IPS DF 4.7 (cell line): ENCODE measurements around the gene SPATA33.
"Not testable (repeated sequence)": the region's sequence is repeated elsewhere in the genome, so short reads cannot be mapped to it uniquely, and the experiment has no call there.

Source experiments
- DNase-seq: peaks from one replicate; pipeline ENCODE4 v3.0.0-alpha.2; 2013; ENCODE audit warnings: low spot score; ENCODE audit errors: extremely low read depth

SPATA33 gene

GRCh38 chr16:89691231-89691985 lies 33.8 kb downstream of the SPATA33 start:
- no peak for DNase-seq

DNA sequence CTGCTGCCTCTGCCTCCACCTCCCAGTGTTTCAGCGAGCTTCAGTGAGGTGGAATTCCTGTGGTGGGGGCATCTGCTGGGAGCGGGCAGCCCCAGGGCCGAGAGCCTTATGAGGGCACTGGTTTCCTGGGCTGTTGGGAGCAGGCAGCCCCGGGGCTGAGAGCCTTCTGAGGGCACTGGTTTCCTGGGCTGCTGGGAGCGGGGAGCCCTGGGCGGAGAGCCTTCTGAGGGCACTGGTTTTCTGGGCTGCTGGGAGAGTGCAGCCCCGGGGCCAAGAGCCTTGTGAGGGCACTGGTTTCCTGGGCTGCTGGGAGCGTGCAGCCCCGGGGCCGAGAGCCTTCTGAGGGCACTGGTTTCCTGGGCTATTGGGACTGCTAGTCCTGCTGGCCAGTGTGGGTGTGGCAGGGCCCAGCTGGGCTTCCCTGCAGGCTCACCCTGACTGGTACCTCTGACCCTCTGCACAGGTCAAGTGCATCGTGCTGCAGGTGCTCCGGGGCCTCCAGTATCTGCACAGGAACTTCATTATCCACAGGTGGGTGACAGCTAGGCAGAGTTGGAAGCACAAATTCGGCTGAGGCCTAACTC lies 34.4 kb downstream of the SPATA33 start:
- no peak for DNase-seq

DNA sequence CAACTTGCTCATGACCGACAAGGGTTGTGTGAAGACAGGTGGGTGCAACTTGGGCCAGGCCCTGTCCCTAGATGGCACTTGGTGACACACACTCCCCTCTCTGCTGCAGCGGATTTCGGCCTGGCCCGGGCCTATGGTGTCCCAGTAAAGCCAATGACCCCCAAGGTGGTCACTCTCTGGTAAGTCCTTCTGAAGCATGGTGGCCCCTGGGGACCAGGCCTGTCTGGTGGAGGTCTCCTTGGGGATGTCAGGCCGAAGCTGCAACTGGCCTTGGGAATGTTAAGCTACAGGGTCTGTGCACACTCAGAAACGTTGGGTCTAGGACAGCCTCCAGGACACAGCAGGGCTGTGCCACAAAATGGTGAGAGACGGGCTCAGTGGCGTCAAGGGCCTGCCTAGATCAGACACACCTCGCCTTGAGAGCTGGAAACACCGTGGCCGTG lies 35.7 kb downstream of the SPATA33 start:
- DNase-seq, result no peak

- DNase-seq, result no peak
Measured at GRCh38 chr16:89693931-89694783, 36.5 kb downstream of the SPATA33 start.

- not testable (repeated sequence) for DNase-seq
Measured at GRCh38 chr16:89694784-89695085, 37.1 kb downstream of the SPATA33 start.

GRCh38 chr16:89695086-89695874 lies 37.6 kb downstream of the SPATA33 start:
- DNase-seq, result no peak

GRCh38 chr16:89695875-89696669 lies 38.4 kb downstream of the SPATA33 start:
- DNase-seq, result no peak

DNA sequence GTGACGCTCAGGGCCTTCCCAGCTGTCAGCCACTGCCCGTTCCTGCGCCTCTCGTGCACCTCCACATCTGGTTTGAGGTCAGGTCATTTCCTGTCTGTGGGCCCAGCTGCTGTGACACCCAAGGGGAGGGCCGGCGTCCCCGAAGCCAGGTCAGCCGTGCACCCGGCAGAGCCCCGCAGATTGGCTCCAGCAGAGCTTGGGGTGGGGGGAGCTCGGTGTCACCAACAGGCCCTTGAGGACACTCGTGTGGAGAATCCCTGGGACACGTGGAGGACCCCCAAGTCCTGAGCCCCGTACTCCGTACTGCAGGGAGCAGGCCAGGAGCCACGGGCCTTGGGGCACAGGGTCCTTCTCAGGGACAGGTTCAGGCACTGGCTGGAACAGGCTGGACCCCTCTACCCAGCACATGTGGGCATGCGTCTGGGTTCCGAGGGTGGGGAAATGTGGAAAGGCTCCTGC lies 39.1 kb downstream of the SPATA33 start:
- DNase-seq, result no peak

GRCh38 chr16:89697161-89697615 lies 39.6 kb downstream of the SPATA33 start:
- DNase-seq, result no peak

DNA sequence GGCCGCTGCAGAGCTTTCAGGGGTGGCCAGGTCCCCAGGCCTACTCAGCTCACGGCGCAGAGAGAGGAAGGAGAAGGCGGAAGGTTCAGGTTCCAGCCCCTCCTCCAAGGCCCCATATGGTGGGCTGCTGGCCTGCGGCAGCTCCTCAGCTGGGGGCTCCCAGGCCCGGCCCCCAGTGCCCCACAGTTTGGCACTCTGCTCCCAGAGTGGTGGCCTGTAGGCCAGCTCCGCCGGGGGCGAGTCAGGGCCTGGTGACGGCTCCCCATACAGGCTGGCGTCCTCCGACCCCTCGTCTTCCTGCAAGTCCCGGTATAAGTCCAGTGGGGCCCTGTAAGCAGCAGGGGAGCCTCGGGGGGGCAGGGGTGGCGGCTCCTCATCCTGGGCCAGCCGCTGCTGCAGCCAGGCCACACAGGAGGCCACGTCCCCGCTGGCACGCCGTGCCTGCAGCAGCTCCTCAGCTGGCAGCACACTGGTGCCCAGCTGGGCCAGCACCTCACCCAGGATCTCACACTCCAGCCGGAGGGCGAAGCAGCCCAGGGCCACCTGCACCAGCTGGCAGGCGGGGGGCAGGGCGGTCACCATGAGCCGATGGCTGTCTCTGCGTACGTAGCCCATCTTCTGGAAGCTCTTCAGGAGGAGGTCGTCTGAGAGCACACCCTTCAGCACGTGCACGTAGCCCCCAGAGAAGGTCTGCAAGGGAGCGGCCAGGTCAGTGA lies 40.1 kb downstream of the SPATA33 start:
- no peak for DNase-seq

DNA sequence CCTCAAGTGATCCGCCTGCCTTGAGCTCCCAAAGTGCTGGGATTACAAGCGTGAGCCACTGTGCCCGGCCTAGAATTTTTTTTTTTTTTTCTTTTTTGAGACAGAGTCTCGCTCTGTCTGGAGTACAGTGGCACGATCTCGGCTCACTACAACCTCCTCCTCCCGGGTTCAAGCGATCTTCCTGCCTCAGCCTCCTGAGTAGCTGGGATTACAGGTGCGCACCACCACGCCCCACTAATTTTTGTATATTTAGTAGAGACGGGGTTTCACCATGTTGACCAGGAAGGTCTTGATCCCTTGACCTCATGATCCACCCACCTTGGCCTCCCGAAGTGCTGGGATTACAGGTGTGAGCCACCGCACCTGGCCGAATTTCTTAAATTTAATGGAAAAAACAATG lies 41.1 kb downstream of the SPATA33 start:
- DNase-seq, result not testable (repeated sequence)

GRCh38 chr16:89699629-89700099 lies 42.0 kb downstream of the SPATA33 start:
- not testable (repeated sequence) for DNase-seq

GRCh38 chr16:89700100-89700648 lies 42.5 kb downstream of the SPATA33 start:
- peak; percentile 97 for DNase-seq

GRCh38 chr16:89700649-89701424 lies 43.2 kb downstream of the SPATA33 start:
- DNase-seq, result no peak

- no peak for DNase-seq
Measured at GRCh38 chr16:89701425-89702406, 44.1 kb downstream of the SPATA33 start, which contains the start of gene SPATA2L. SPATA2L (minus strand) TSS chr16:89701705; CDS start chr16:89701232, 473 bp downstream.

DNA sequence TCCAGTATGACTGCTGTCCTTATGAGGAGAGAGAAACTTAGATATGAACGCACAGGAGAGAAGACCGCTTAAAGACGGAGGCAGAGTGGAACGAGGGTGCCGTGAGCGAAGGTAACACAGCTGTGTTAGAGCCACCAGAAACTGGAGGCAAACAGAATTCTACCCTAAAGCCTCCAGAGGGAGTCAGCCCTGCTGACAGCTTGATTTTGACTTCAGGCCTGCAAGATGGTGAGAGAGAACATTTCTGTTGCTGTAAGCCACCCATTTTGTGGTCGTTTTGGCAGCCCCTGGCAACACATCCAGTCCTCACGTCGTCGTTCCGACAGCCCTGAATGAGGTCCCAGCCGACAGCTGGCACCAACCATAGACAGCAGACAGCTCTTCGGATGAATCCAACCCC lies 46.6 kb downstream of the SPATA33 start:
- no peak for DNase-seq

- DNase-seq, result no peak
Measured at GRCh38 chr16:89705006-89705405, 47.4 kb downstream of the SPATA33 start.
